HCT116 (cell line): ENCODE measurements around the gene A2M. TPM values are rescaled to one million over a fixed set of nuclear protein-coding genes. Genes with fewer than 3 reads are reported as not detected.

Experiments
- ATAC-seq: fragments of 200-7000 bp; cut with Tn5 transposase; 2 replicates; pipeline ENCODE4 v1.9.1; 2020; ENCODE audit warnings: mild to moderate bottlenecking, moderate library complexity
- BruUV-seq: library from RNA; stranded (reverse); fragments of 400-500 nt; replicated peaks from 2 replicates; lab custom pipeline; 2021; lab: Mats Ljungman, UMichigan
- CTCF ChIA-PET: fragments of 300-600 bp; sonication (Branson Sonifier 250); formaldehyde crosslinking; loops from one replicate; lab custom pipeline; 2021; ENCODE audit warnings: antibody characterized with exemption; lab: Charles Lee
- POLR2A ChIA-PET: fragments of 300-600, 350-600 bp; sonication (Branson Sonifier 250); formaldehyde crosslinking; loops from one replicate; lab custom pipeline; 2021; ENCODE audit warnings: antibody characterized with exemption; lab: Charles Lee
- RAD21 ChIA-PET, 2 experiments: fragments of 300-600 bp; sonication (Branson Sonifier 250); formaldehyde crosslinking; loops; one replicate each; lab custom pipeline; 2023; ENCODE audit warnings: low total read pairs in 2 of 2; ENCODE audit not compliant: uncharacterized antibody in 2 of 2, unreplicated experiment in 2 of 2, low non-redundant PET in 1 of 2; lab: Charles Lee
- DNase-seq: peaks from one replicate; pipeline ENCODE4 v3.0.0-alpha.2; 2010; ENCODE audit warnings: low read depth, low spot score
- H2AFZ ChIP-seq: fragments of 200-600 bp; shearing (Covaris generic), sonication (generic); 2 replicates; pipeline ENCODE4 v1.6.1; 2017; ENCODE audit warnings: low read depth, mixed run types, mixed read lengths, antibody characterized with exemption, low read length; ENCODE audit not compliant: poor library complexity, severe bottlenecking
- H3K27ac ChIP-seq: 2 replicates; pipeline ENCODE4 v1.5.1; 2012; ENCODE audit warnings: low read depth, low read length
- H3K27me3 ChIP-seq: fragments of 200-600 bp; sonication (generic); 2 replicates; pipeline ENCODE4 v1.6.1; 2016; ENCODE audit warnings: mixed run types, low read length, mixed read lengths; ENCODE audit not compliant: insufficient read depth
- H3K36me3 ChIP-seq, 2 experiments: fragments of 200-500 bp in 1 of 2; fragments of 200-600 bp in 1 of 2; sonication (Bioruptor generic) in 1 of 2; sonication (generic) in 1 of 2; 2 replicates each; pipeline versions ENCODE4 v1.5.1 to v1.6.1; 2014 to 2016; ENCODE audit warnings: low read length in 2 of 2, inconsistent platforms in 1 of 2, mixed read lengths in 1 of 2, mixed run types in 1 of 2; ENCODE audit not compliant: insufficient read depth in 2 of 2, control insufficient read depth in 1 of 2
- H3K4me1 ChIP-seq, 2 experiments: fragments of 200-600 bp in 1 of 2; sonication (generic) in 1 of 2; 2 replicates each; pipeline versions ENCODE4 v1.5.1 to v1.6.1; 2012 to 2017; ENCODE audit warnings: low read length in 2 of 2, inconsistent platforms in 1 of 2, mild to moderate bottlenecking in 1 of 2, mixed read lengths in 1 of 2, mixed run types in 1 of 2, moderate library complexity in 1 of 2; ENCODE audit not compliant: insufficient read depth in 2 of 2, control insufficient read depth in 1 of 2
- H3K4me2 ChIP-seq: fragments of 200-600 bp; sonication (generic); 2 replicates; pipeline ENCODE4 v1.6.1; 2017; ENCODE audit warnings: mixed run types, low read length, mixed read lengths
- H3K4me3 ChIP-seq, 2 experiments: fragments of 200-600 bp in 1 of 2; sonication (generic) in 1 of 2; replicated peaks in 1 of 2; 2 replicates each; pipeline ENCODE4 v1.5.1; 2011 to 2016; ENCODE audit warnings: low read length in 2 of 2, control low read depth in 1 of 2, low read depth in 1 of 2, mild to moderate bottlenecking in 1 of 2, mixed read lengths in 1 of 2, mixed run types in 1 of 2
- H3K79me2 ChIP-seq: fragments of 200-600 bp; sonication (generic); 2 replicates; pipeline ENCODE4 v1.6.1; 2017; ENCODE audit warnings: mild to moderate bottlenecking, mixed run types, low read length, moderate library complexity, mixed read lengths; ENCODE audit not compliant: insufficient read depth
- H3K9ac ChIP-seq: fragments of 200-600 bp; sonication (generic); 2 replicates; pipeline ENCODE4 v1.6.1; 2016; ENCODE audit warnings: low read length, mixed read lengths
- H3K9me2 ChIP-seq: fragments of 200-600 bp; sonication (generic), shearing (Covaris generic); 2 replicates; pipeline ENCODE4 v1.6.1; 2017; ENCODE audit warnings: mixed run types, mild to moderate bottlenecking, moderate library complexity; ENCODE audit not compliant: insufficient read depth
- H3K9me3 ChIP-seq, 2 experiments: fragments of 200-500 bp in 1 of 2; fragments of 200-600 bp in 1 of 2; sonication (Bioruptor generic) in 1 of 2; sonication (generic) in 1 of 2; 2 replicates each; pipeline ENCODE4 v1.6.1; 2014 to 2017; ENCODE audit warnings: low read length in 2 of 2, mixed read lengths in 2 of 2, inconsistent platforms in 1 of 2, low read depth in 1 of 2, mild to moderate bottlenecking in 1 of 2, mixed run types in 1 of 2, moderate library complexity in 1 of 2; ENCODE audit not compliant: control insufficient read depth in 1 of 2, insufficient read depth in 1 of 2
- H4K20me1 ChIP-seq: fragments of 200-600 bp; sonication (generic), shearing (Covaris generic); 2 replicates; pipeline ENCODE4 v1.6.1; 2017; ENCODE audit warnings: mixed run types, mild to moderate bottlenecking, moderate library complexity; ENCODE audit not compliant: insufficient read depth
- ATF3 ChIP-seq: IDR thresholded peaks from 2 replicates; pipeline ENCODE4 v1.6.1; 2012
- CEBPB ChIP-seq: IDR thresholded peaks from 2 replicates; pipeline ENCODE4 v1.6.1; 2012; ENCODE audit warnings: low read depth
- CTCF ChIP-seq, 3 experiments: fragments of 200-600 bp in 1 of 3; sonication (generic) in 1 of 3; IDR thresholded peaks in 2 of 3; conservative IDR thresholded peaks in 1 of 3; 2 replicates each; pipeline ENCODE4 v1.5.1; 2012 to 2017; ENCODE audit warnings: low read depth in 2 of 3, low read length in 2 of 3, antibody characterized with exemption in 1 of 3, borderline replicate concordance in 1 of 3, control low read depth in 1 of 3, mild to moderate bottlenecking in 1 of 3, mixed read lengths in 1 of 3, mixed run types in 1 of 3, moderate library complexity in 1 of 3; ENCODE audit not compliant: insufficient read depth in 1 of 3
- ELF1 ChIP-seq: IDR thresholded peaks from 2 replicates; pipeline ENCODE4 v1.6.1; 2012; ENCODE audit warnings: low read depth, borderline replicate concordance
- MAX ChIP-seq: IDR thresholded peaks from 2 replicates; pipeline ENCODE4 v1.6.1; 2012
- RAD21 ChIP-seq: IDR thresholded peaks from 2 replicates; pipeline ENCODE4 v1.6.1; 2012; ENCODE audit warnings: low read depth, mild to moderate bottlenecking
- SIN3A ChIP-seq: IDR thresholded peaks from 2 replicates; pipeline ENCODE4 v1.6.1; 2012; ENCODE audit warnings: low read depth
- ZBTB33 ChIP-seq: IDR thresholded peaks from 2 replicates; pipeline ENCODE4 v1.6.1; 2011; ENCODE audit warnings: mild to moderate bottlenecking, low read length, moderate library complexity; ENCODE audit not compliant: insufficient replicate concordance; ENCODE audit errors: extremely low read depth
- intact Hi-C: fragments of 100-400 bp; cut with micrococcal nuclease; formaldehyde crosslinking; loops from 2 replicates; pipeline ENCODE4 v1.10.0; 2022
- total RNA-seq: library from RNA; stranded (reverse); gene quantifications from one replicate; pipeline ENCODE4 v1.2.1, GENCODE V29; 2021; ENCODE audit not compliant: unreplicated experiment

A2M gene
- total RNA-seq, 1 experiment from 2014 or later, result 3.0 TPM

GRCh38 chr12:9030776-9031175 lies 84.9 kb downstream of the A2M start:
- Histone ChIP-seq H3K79me2 (no peaks in the 10 kb centered on the region), H3K4me3 (no peak overlapping the region), H3K9me3 (no peaks in the 10 kb centered on the region), H3K4me2 (no peak overlapping the region), H3K9ac (no peak overlapping the region), H3K36me3 (no peaks in the 10 kb centered on the region), H3K9me2 (no peaks in the 10 kb centered on the region), H4K20me1 (no peaks in the 10 kb centered on the region), H3K27ac (no peak overlapping the region), H2AFZ (no peak overlapping the region), H3K4me1 (no peaks in the 10 kb centered on the region), H3K27me3 (no peaks in the 10 kb centered on the region)
- CTCF ChIA-PET, result no interaction called here
- ATAC-seq, result no peak
- POLR2A ChIA-PET, result no interaction called here
- no peak for DNase-seq
- intact Hi-C loops, result no loop called here
- BruUV-seq, result no TSS peak
- RAD21 ChIA-PET, result no interaction called here
- no peak for TF ChIP-seq CTCF (IDR thresholded peaks at IDR 0.05 in 2 of 3, conservative IDR thresholded peaks at IDR 0.05 in 1 of 3; ENCODE audit: borderline replicate concordance in 1 of 3, insufficient read depth in 1 of 3, low read depth in 2 of 3, low read length in 2 of 3)
- TF ChIP-seq ATF3, result no peak
- TF ChIP-seq ELF1, result no peak
- TF ChIP-seq SIN3A, result no peak
- no peak for TF ChIP-seq CEBPB
- no peak for TF ChIP-seq RAD21
- TF ChIP-seq MAX, result no peak
- no peak for TF ChIP-seq ZBTB33
